H9 (cell line): ENCODE data around the gene EPHB6. TPM values are rescaled to one million over a fixed set of nuclear protein-coding genes. Genes with fewer than 3 reads are reported as not detected.

Source experiments
- DNase-seq: peaks from one replicate; pipeline ENCODE4 v3.0.0-alpha.2; 2017
- H2AFZ ChIP-seq: one replicate; pipeline ENCODE4 v1.6.1; 2013; ENCODE audit warnings: mild to moderate bottlenecking, low read length, control low read depth, moderate library complexity
- H2AK5ac ChIP-seq: 2 replicates; pipeline ENCODE4 v1.6.1; 2013; ENCODE audit warnings: low read length, control low read depth, mixed read lengths; ENCODE audit not compliant: insufficient read length
- H2BK120ac ChIP-seq: one replicate; pipeline ENCODE4 v1.6.1; 2013; ENCODE audit warnings: low read depth, mild to moderate bottlenecking, low read length, control low read depth, inconsistent platforms; ENCODE audit not compliant: poor library complexity, severe bottlenecking
- H2BK12ac ChIP-seq: 2 replicates; pipeline ENCODE4 v1.6.1; 2013; ENCODE audit warnings: low read length, control low read depth, mixed read lengths, low read depth; ENCODE audit not compliant: insufficient read length
- H2BK15ac ChIP-seq: 2 replicates; pipeline ENCODE4 v1.6.1; 2013; ENCODE audit warnings: low read depth, low read length, control low read depth
- H2BK20ac ChIP-seq: one replicate; pipeline ENCODE4 v1.6.1; 2013; ENCODE audit warnings: low read depth, mild to moderate bottlenecking, low read length, control low read depth, inconsistent platforms; ENCODE audit not compliant: poor library complexity, severe bottlenecking
- H2BK5ac ChIP-seq: 2 replicates; pipeline ENCODE4 v1.6.1; 2013; ENCODE audit warnings: low read length, control low read depth, mixed read lengths; ENCODE audit not compliant: insufficient read length
- H3K14ac ChIP-seq: 2 replicates; pipeline ENCODE4 v1.6.1; 2013; ENCODE audit warnings: low read length, control low read depth; ENCODE audit not compliant: insufficient read depth
- H3K18ac ChIP-seq: 2 replicates; pipeline ENCODE4 v1.6.1; 2013; ENCODE audit warnings: low read depth, mild to moderate bottlenecking, mixed read lengths, low read length, control low read depth; ENCODE audit not compliant: insufficient read length
- H3K23ac ChIP-seq: 2 replicates; pipeline ENCODE4 v1.6.1; 2013; ENCODE audit warnings: low read length, control low read depth, mixed read lengths, low read depth; ENCODE audit not compliant: insufficient read length
- H3K23me2 ChIP-seq: 2 replicates; pipeline ENCODE4 v1.6.1; 2013; ENCODE audit warnings: low read depth, mild to moderate bottlenecking, mixed read lengths, low read length, control low read depth; ENCODE audit not compliant: insufficient read length, poor library complexity, severe bottlenecking
- H3K27ac ChIP-seq: 2 replicates; pipeline ENCODE4 v1.5.1; 2013; ENCODE audit warnings: low read length, control low read depth, mixed read lengths, low read depth; ENCODE audit not compliant: insufficient read length
- H3K27me3 ChIP-seq: 2 replicates; pipeline ENCODE4 v1.6.1; 2013; ENCODE audit warnings: low read length, control low read depth, inconsistent platforms; ENCODE audit not compliant: insufficient read depth
- H3K4ac ChIP-seq: 2 replicates; pipeline ENCODE4 v1.6.1; 2013; ENCODE audit warnings: low read depth, mild to moderate bottlenecking, control low read depth, inconsistent platforms, low read length, moderate library complexity
- H3K4me1 ChIP-seq: 2 replicates; pipeline ENCODE4 v1.6.1; 2013; ENCODE audit warnings: low read length, control low read depth, inconsistent platforms; ENCODE audit not compliant: insufficient read depth
- H3K4me2 ChIP-seq: 2 replicates; pipeline ENCODE4 v1.6.1; 2013; ENCODE audit warnings: low read length, control low read depth, mixed read lengths; ENCODE audit not compliant: insufficient read length, insufficient read depth
- H3K56ac ChIP-seq: 2 replicates; pipeline ENCODE4 v1.6.1; 2013; ENCODE audit warnings: low read depth, mild to moderate bottlenecking, mixed read lengths, low read length, control low read depth; ENCODE audit not compliant: insufficient read length
- H3K79me1 ChIP-seq: 2 replicates; pipeline ENCODE4 v1.6.1; 2013; ENCODE audit warnings: low read depth, mild to moderate bottlenecking, moderate library complexity, low read length, control low read depth, inconsistent platforms; ENCODE audit not compliant: insufficient read depth, poor library complexity, severe bottlenecking
- H3K79me2 ChIP-seq: 2 replicates; pipeline ENCODE4 v1.6.1; 2013; ENCODE audit warnings: low read length, control low read depth, inconsistent platforms; ENCODE audit not compliant: insufficient read depth
- H3K9ac ChIP-seq: 2 replicates; pipeline ENCODE4 v1.6.1; 2013; ENCODE audit warnings: low read length, control low read depth, mixed read lengths; ENCODE audit not compliant: insufficient read length; ENCODE audit errors: extremely low read depth
- H3K9me3 ChIP-seq: one replicate; pipeline ENCODE4 v1.6.1; 2013; ENCODE audit warnings: low read depth, low read length, inconsistent platforms; ENCODE audit not compliant: control insufficient read depth
- H3T11ph ChIP-seq: one replicate; pipeline ENCODE4 v1.6.1; 2013; ENCODE audit warnings: mild to moderate bottlenecking, low read length, control low read depth, inconsistent platforms
- H4K20me1 ChIP-seq: one replicate; pipeline ENCODE4 v1.6.1; 2013; ENCODE audit not compliant: control insufficient read depth, insufficient read length, insufficient read depth
- H4K5ac ChIP-seq: 2 replicates; pipeline ENCODE4 v1.6.1; 2013; ENCODE audit warnings: low read depth, mild to moderate bottlenecking, mixed read lengths, low read length, control low read depth; ENCODE audit not compliant: insufficient read length
- H4K8ac ChIP-seq: replicated peaks from 2 replicates; pipeline ENCODE4 v1.6.1; 2013; ENCODE audit warnings: low read length, control low read depth, mixed read lengths, low read depth; ENCODE audit not compliant: insufficient read length
- H4K91ac ChIP-seq: 2 replicates; pipeline ENCODE4 v1.6.1; 2013; ENCODE audit warnings: low read depth, mild to moderate bottlenecking, moderate library complexity, mixed read lengths, low read length, control low read depth; ENCODE audit not compliant: insufficient read length
- H3K27ac Mint-ChIP-seq, 3 experiments: 2 replicates in 2 of 3; 3 replicates in 1 of 3; pipeline ENCODE4 v1.8.0; 2020 to 2021; ENCODE audit warnings: mixed read lengths in 3 of 3, mild to moderate bottlenecking in 1 of 3, moderate library complexity in 1 of 3
- H3K27me3 Mint-ChIP-seq: 2 replicates; pipeline ENCODE4 v1.8.0; 2021; ENCODE audit warnings: low read depth, mild to moderate bottlenecking, moderate library complexity, mixed read lengths
- H3K36me3 Mint-ChIP-seq, 3 experiments: 2 replicates in 2 of 3; 3 replicates in 1 of 3; pipeline ENCODE4 v1.8.0; 2020 to 2021; ENCODE audit warnings: low read depth in 3 of 3, mixed read lengths in 3 of 3; ENCODE audit not compliant: insufficient read depth in 1 of 3
- H3K4me1 Mint-ChIP-seq, 2 experiments: 2 replicates each; pipeline ENCODE4 v1.8.0; 2020; ENCODE audit warnings: mixed read lengths in 2 of 2
- H3K4me3 Mint-ChIP-seq, 2 experiments: 2 replicates in 1 of 2; 3 replicates in 1 of 2; pipeline ENCODE4 v1.8.0; 2020 to 2021; ENCODE audit warnings: mild to moderate bottlenecking in 2 of 2, mixed read lengths in 2 of 2, moderate library complexity in 1 of 2
- H3K9me3 Mint-ChIP-seq, 2 experiments: 2 replicates in 1 of 2; 3 replicates in 1 of 2; pipeline ENCODE4 v1.8.0; 2020; ENCODE audit warnings: mild to moderate bottlenecking in 2 of 2, mixed read lengths in 2 of 2, moderate library complexity in 1 of 2
- CTCF ChIP-seq: fragments of 200-600 bp; sonication (generic); conservative IDR thresholded peaks from 3 replicates; pipeline ENCODE4 v1.8.0; 2021; ENCODE audit warnings: antibody characterized with exemption, mild to moderate bottlenecking
- WGBS: extraction: QIAGEN DNeasy Blood & Tissue Kit; methylation state at CpG from one replicate; pipeline ENCODE4 v1.1.7; 2013; ENCODE audit warnings: missing lambda C conversion rate, low lambda C conversion rate, mixed read lengths; ENCODE audit not compliant: insufficient read length; ENCODE audit errors: extremely low coverage; 5-methylcytosine and 5-hydroxymethylcytosine counted together
- total RNA-seq: library from RNA; stranded (reverse); gene quantifications from 2 replicates; pipeline ENCODE4 v1.2.1, GENCODE V29; 2021

The EPHB6 gene
- total RNA-seq, 1 experiment from 2014 or later = 9.7 TPM

DNA sequence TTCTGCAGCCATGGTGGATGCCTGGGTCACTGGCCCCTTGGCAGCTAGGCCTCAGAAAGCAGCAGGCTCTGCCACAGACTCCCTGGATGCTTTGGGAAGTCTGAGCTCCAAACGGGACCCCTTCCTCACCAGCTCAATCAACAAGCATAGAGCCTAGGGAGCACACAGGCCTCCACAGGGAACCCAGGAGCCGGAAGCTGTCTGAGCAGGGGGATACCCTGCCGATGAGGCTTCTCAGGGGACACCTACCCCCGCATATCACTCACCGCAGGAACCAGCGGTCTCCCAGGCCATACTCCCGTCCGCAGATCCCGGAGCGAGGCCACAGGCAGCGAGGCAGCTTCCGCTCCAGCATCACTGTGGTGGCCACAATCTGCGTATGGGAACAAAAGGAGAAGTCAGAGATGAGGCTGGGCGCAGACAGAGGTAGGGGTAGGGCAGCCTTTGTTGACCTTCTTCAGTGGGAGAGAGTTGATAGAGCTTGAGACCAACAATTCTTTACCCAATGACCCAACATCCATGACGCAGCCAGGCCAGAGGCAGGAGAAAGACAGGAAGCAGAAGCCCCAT, 17.3 kb downstream of the EPHB6 start:
- Histone ChIP-seq H2BK15ac (no peak overlapping the region), H3K27ac (no peak overlapping the region), H3K79me2 (no peaks in the 10 kb centered on the region), H2BK12ac (no peak overlapping the region), H2BK120ac (no peak overlapping the region), H4K5ac (no peak overlapping the region), H3K4ac (no peak overlapping the region), H3K23me2 (no peaks in the 10 kb centered on the region), H3T11ph (no peak overlapping the region), H2BK5ac (no peak overlapping the region), H4K91ac (no peak overlapping the region), H3K4me2 (no peak overlapping the region), H4K8ac (no peak overlapping the region), H3K4me1 (no peaks in the 10 kb centered on the region), H3K14ac (no peak overlapping the region), H3K9ac (no peak overlapping the region), H3K27me3 (no peaks in the 10 kb centered on the region), H2AFZ (no peak overlapping the region), H2BK20ac (no peak overlapping the region), H3K9me3 (no peaks in the 10 kb centered on the region), H3K23ac (no peak overlapping the region), H2AK5ac (no peak overlapping the region), H3K79me1 (no peaks in the 10 kb centered on the region), H4K20me1 (no peaks in the 10 kb centered on the region), H3K56ac (no peak overlapping the region), H3K18ac (no peak overlapping the region)
- Mint-ChIP-seq H3K27me3 (peaks cover 5% of the 10 kb centered on the region), H3K4me1 (no peaks in the 10 kb centered on the region), H3K4me3 (no peak overlapping the region), H3K9me3 (peaks cover 0 to 9% of the 10 kb centered on the region in 2 experiments; a peak in 2 of 5 replicates), H3K27ac (peak overlapping the region in 1 of 3 experiments; percentile 80; a peak in 1 of 7 replicates), H3K36me3 (peaks cover 0 to 22% (median 11%) of the 10 kb centered on the region in 3 experiments; a peak in 5 of 7 replicates)
- no CpG with 5 or more reads among the region's 15 CpGs for WGBS
- no peak for TF ChIP-seq CTCF
- peak; percentile 24 for DNase-seq
